OCI-LY1 (cell line): Measurements from ENCODE around the gene CTF1.

Experiments
- H2AFZ ChIP-seq: fragments of 200-600 bp; sonication (generic), shearing (Covaris generic); 2 replicates; pipeline ENCODE4 v1.6.0; 2014; ENCODE audit warnings: antibody characterized with exemption, mild to moderate bottlenecking, low read length
- H3F3A ChIP-seq: fragments of 200-600 bp; sonication (generic), shearing (Covaris generic); 2 replicates; pipeline ENCODE4 v1.6.0; 2014; ENCODE audit warnings: mild to moderate bottlenecking, antibody characterized with exemption, low read length, moderate library complexity; ENCODE audit not compliant: insufficient read depth
- H3K27ac ChIP-seq: fragments of 200-600 bp; sonication (generic); 2 replicates; pipeline ENCODE4 v1.5.1; 2014; ENCODE audit warnings: low read length, mixed run types, mild to moderate bottlenecking, low read depth; ENCODE audit not compliant: poor library complexity, severe bottlenecking
- H3K27me3 ChIP-seq: fragments of 200-600 bp; sonication (generic); 2 replicates; pipeline ENCODE4 v1.6.0; 2014; ENCODE audit warnings: antibody characterized with exemption, mild to moderate bottlenecking, low read length, moderate library complexity; ENCODE audit not compliant: insufficient read depth
- H3K36me3 ChIP-seq: fragments of 200-600 bp; sonication (generic); 2 replicates; pipeline ENCODE4 v1.6.1; 2014; ENCODE audit warnings: mild to moderate bottlenecking, antibody characterized with exemption, low read length, moderate library complexity, mixed read lengths; ENCODE audit not compliant: insufficient read depth
- H3K4me1 ChIP-seq: fragments of 200-600 bp; sonication (generic); 2 replicates; pipeline ENCODE4 v1.5.1; 2014; ENCODE audit warnings: mild to moderate bottlenecking, low read length, moderate library complexity; ENCODE audit not compliant: insufficient read depth, severe bottlenecking
- H3K4me2 ChIP-seq: fragments of 200-600 bp; sonication (generic), shearing (Covaris generic); 2 replicates; pipeline ENCODE4 v1.6.1; 2014; ENCODE audit warnings: low read length
- H3K4me3 ChIP-seq: fragments of 200-600 bp; sonication (generic); 2 replicates; pipeline ENCODE4 v1.5.1; 2014; ENCODE audit warnings: low read length, low read depth, mild to moderate bottlenecking, mixed read lengths; ENCODE audit not compliant: poor library complexity, severe bottlenecking
- H3K79me2 ChIP-seq: fragments of 200-600 bp; shearing (Covaris generic); 2 replicates; pipeline ENCODE4 v1.6.1; 2016; ENCODE audit warnings: mixed run types, low read length, mixed read lengths; ENCODE audit not compliant: insufficient read depth
- H3K9ac ChIP-seq: fragments of 200-600 bp; sonication (generic), shearing (Covaris generic); 2 replicates; pipeline ENCODE4 v1.6.1; 2014; ENCODE audit warnings: mild to moderate bottlenecking, low read length, mixed read lengths
- H3K9me2 ChIP-seq: fragments of 200-600 bp; sonication (generic), shearing (Covaris generic); 2 replicates; pipeline ENCODE4 v1.6.1; 2014; ENCODE audit warnings: low read depth, mild to moderate bottlenecking, low read length, mixed read lengths
- H3K9me3 ChIP-seq: fragments of 200-600 bp; shearing (Covaris generic); 2 replicates; pipeline ENCODE4 v1.6.1; 2014; ENCODE audit warnings: low read length, mixed read lengths
- H4K20me1 ChIP-seq: fragments of 200-600 bp; sonication (generic), shearing (Covaris generic); 2 replicates; pipeline ENCODE4 v1.6.0; 2016; ENCODE audit warnings: mild to moderate bottlenecking, low read length; ENCODE audit not compliant: insufficient read depth
- EZH2 ChIP-seq: fragments of 200-600 bp; sonication (generic), shearing (Covaris generic); IDR thresholded peaks from 2 replicates; pipeline ENCODE4 v1.8.0; 2017; ENCODE audit warnings: borderline replicate concordance, mixed run types, mild to moderate bottlenecking, antibody characterized with exemption, low read length, moderate library complexity, mixed read lengths
- TF ChIP-seq, protein P1 (sequence below): fragments of 200-600 bp; sonication (generic), shearing (Covaris generic); IDR thresholded peaks from 2 replicates; pipeline ENCODE4 v1.5.1; 2017; ENCODE audit warnings: mild to moderate bottlenecking, antibody characterized with exemption, low read length, moderate library complexity, mixed read lengths

The CTF1 gene

GRCh38 chr16:30900588-30900987 lies 4.2 kb downstream of the CTF1 start:
- H3F3A ChIP-seq: no peaks in the 10 kb centered on the region
- no peak for TF ChIP-seq EZH2
- TF ChIP-seq, protein P1, sequence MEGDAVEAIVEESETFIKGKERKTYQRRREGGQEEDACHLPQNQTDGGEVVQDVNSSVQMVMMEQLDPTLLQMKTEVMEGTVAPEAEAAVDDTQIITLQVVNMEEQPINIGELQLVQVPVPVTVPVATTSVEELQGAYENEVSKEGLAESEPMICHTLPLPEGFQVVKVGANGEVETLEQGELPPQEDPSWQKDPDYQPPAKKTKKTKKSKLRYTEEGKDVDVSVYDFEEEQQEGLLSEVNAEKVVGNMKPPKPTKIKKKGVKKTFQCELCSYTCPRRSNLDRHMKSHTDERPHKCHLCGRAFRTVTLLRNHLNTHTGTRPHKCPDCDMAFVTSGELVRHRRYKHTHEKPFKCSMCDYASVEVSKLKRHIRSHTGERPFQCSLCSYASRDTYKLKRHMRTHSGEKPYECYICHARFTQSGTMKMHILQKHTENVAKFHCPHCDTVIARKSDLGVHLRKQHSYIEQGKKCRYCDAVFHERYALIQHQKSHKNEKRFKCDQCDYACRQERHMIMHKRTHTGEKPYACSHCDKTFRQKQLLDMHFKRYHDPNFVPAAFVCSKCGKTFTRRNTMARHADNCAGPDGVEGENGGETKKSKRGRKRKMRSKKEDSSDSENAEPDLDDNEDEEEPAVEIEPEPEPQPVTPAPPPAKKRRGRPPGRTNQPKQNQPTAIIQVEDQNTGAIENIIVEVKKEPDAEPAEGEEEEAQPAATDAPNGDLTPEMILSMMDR: no peak
- no peak overlapping the region for H3K9ac ChIP-seq
- H3K27ac ChIP-seq: no peak overlapping the region
- H3K27me3 ChIP-seq: no peaks in the 10 kb centered on the region
- no peak overlapping the region for H3K4me2 ChIP-seq
- H2AFZ ChIP-seq: no peak overlapping the region
- H3K4me3 ChIP-seq: no peak overlapping the region
- no peaks in the 10 kb centered on the region for H3K36me3 ChIP-seq
- H4K20me1 ChIP-seq: no peaks in the 10 kb centered on the region
- H3K79me2 ChIP-seq: no peaks in the 10 kb centered on the region
- H3K9me2 ChIP-seq: no peaks in the 10 kb centered on the region
- H3K4me1 ChIP-seq: peaks cover 50% of the 10 kb centered on the region
- no peaks in the 10 kb centered on the region for H3K9me3 ChIP-seq

- Histone ChIP-seq H3K36me3 (no peaks in the 10 kb centered on the region), H2AFZ (no peak overlapping the region), H3K9ac (peak overlapping the region; percentile 40; the same call in 1 of the 2 replicates), H3K4me1 (peaks cover 42% of the 10 kb centered on the region), H3K9me2 (no peaks in the 10 kb centered on the region), H3K9me3 (no peaks in the 10 kb centered on the region), H3K27ac (no peak overlapping the region), H3K27me3 (no peaks in the 10 kb centered on the region), H4K20me1 (no peaks in the 10 kb centered on the region), H3K4me2 (peak overlapping the region; percentile 66), H3K79me2 (no peaks in the 10 kb centered on the region), H3K4me3 (peak overlapping the region; percentile 44), H3F3A (no peaks in the 10 kb centered on the region)
- TF ChIP-seq, protein P1: no peak
- TF ChIP-seq EZH2: no peak
Observed at GRCh38 chr16:30901201-30902028, 5.0 kb downstream of the CTF1 start.

DNA sequence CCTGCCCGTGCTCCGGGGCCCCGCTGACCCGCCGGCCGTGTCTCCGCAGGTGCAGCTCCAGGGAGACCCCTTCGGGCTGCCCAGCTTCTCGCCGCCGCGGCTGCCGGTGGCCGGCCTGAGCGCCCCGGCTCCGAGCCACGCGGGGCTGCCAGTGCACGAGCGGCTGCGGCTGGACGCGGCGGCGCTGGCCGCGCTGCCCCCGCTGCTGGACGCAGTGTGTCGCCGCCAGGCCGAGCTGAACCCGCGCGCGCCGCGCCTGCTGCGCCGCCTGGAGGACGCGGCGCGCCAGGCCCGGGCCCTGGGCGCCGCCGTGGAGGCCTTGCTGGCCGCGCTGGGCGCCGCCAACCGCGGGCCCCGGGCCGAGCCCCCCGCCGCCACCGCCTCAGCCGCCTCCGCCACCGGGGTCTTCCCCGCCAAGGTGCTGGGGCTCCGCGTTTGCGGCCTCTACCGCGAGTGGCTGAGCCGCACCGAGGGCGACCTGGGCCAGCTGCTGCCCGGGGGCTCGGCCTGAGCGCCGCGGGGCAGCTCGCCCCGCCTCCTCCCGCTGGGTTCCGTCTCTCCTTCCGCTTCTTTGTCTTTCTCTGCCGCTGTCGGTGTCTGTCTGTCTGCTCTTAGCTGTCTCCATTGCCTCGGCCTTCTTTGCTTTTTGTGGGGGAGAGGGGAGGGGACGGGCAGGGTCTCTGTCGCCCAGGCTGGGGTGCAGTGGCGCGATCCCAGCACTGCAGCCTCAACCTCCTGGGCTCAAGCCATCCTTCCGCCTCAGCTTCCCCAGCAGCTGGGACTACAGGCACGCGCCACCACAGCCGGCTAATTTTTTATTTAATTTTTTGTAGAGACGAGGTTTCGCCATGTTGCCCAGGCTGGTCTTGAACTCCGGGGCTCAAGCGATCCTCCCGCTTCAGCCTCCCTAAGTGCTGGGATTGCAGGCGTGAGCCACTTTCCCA lies 5.9 kb downstream of the CTF1 start:
- H3K9ac ChIP-seq: peak overlapping the region; percentile 50
- no peaks in the 10 kb centered on the region for H3F3A ChIP-seq
- H2AFZ ChIP-seq: no peak overlapping the region
- no peaks in the 10 kb centered on the region for H3K79me2 ChIP-seq
- peak overlapping the region; percentile 54 for H3K4me3 ChIP-seq
- H3K9me3 ChIP-seq: no peaks in the 10 kb centered on the region
- H4K20me1 ChIP-seq: no peaks in the 10 kb centered on the region
- peak overlapping the region; percentile 34 for H3K27ac ChIP-seq
- no peaks in the 10 kb centered on the region for H3K36me3 ChIP-seq
- peak overlapping the region; percentile 83 for H3K4me2 ChIP-seq
- no peak for TF ChIP-seq EZH2
- no peaks in the 10 kb centered on the region for H3K27me3 ChIP-seq
- H3K4me1 ChIP-seq: peaks cover 35% of the 10 kb centered on the region
- no peaks in the 10 kb centered on the region for H3K9me2 ChIP-seq
